Neural cell (in vitro differentiated cells): ENCODE measurements around the gene PAK4.

Experiments used
- EP300 ChIP-seq: fragments of 450-650 bp; conservative IDR thresholded peaks from 2 replicates; pipeline ENCODE4 v1.6.1; 2014; ENCODE audit warnings: antibody characterized with exemption, mild to moderate bottlenecking, moderate library complexity; ENCODE audit not compliant: poor library complexity, severe bottlenecking
- EZH2 ChIP-seq: fragments of 200-600, 300-800 bp; shearing (Covaris generic), sonication (generic); IDR thresholded peaks from 2 replicates; pipeline ENCODE4 v1.6.1; 2014; ENCODE audit warnings: antibody characterized with exemption, low read length, borderline replicate concordance, mild to moderate bottlenecking; ENCODE audit not compliant: insufficient read depth, poor library complexity, severe bottlenecking
- MXI1 ChIP-seq: fragments of 450-650 bp; conservative IDR thresholded peaks from 2 replicates; pipeline ENCODE4 v1.6.1; 2014; ENCODE audit warnings: antibody characterized with exemption, mild to moderate bottlenecking; ENCODE audit not compliant: poor library complexity, severe bottlenecking
- POLR2AphosphoS5 ChIP-seq: IDR thresholded peaks from 2 replicates; pipeline ENCODE4 v1.6.1; 2012
- RAD21 ChIP-seq: fragments of 450-650 bp; conservative IDR thresholded peaks from 2 replicates; pipeline ENCODE4 v1.6.1; 2014; ENCODE audit warnings: antibody characterized with exemption, mild to moderate bottlenecking, moderate library complexity
- TAF1 ChIP-seq: IDR thresholded peaks from 2 replicates; pipeline ENCODE4 v1.6.1; 2012; ENCODE audit warnings: low read depth
- TF ChIP-seq, protein P1 (sequence below): fragments of 450-650 bp; IDR thresholded peaks from 2 replicates; pipeline ENCODE4 v1.5.1; 2014; ENCODE audit warnings: antibody characterized with exemption, mild to moderate bottlenecking, moderate library complexity; ENCODE audit not compliant: poor library complexity, severe bottlenecking

DNA sequence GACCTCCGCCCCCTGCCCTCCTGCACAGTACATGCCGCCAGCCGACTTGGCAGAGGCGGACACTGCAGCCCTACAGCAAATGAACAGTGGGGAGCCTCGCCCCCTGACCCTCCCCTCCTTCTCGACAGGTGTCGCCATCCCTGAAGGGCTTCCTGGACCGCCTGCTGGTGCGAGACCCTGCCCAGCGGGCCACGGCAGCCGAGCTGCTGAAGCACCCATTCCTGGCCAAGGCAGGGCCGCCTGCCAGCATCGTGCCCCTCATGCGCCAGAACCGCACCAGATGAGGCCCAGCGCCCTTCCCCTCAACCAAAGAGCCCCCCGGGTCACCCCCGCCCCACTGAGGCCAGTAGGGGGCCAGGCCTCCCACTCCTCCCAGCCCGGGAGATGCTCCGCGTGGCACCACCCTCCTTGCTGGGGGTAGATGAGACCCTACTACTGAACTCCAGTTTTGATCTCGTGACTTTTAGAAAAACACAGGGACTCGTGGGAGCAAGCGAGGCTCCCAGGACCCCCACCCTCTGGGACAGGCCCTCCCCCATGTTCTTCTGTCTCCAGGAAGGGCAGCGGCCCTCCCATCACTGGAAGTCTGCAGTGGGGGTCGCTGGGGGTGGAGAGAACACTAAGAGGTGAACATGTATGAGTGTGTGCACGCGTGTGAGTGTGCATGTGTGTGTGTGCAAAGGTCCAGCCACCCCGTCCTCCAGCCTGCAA lies 52.9 kb downstream of the PAK4 start:
- TF ChIP-seq, protein P1, sequence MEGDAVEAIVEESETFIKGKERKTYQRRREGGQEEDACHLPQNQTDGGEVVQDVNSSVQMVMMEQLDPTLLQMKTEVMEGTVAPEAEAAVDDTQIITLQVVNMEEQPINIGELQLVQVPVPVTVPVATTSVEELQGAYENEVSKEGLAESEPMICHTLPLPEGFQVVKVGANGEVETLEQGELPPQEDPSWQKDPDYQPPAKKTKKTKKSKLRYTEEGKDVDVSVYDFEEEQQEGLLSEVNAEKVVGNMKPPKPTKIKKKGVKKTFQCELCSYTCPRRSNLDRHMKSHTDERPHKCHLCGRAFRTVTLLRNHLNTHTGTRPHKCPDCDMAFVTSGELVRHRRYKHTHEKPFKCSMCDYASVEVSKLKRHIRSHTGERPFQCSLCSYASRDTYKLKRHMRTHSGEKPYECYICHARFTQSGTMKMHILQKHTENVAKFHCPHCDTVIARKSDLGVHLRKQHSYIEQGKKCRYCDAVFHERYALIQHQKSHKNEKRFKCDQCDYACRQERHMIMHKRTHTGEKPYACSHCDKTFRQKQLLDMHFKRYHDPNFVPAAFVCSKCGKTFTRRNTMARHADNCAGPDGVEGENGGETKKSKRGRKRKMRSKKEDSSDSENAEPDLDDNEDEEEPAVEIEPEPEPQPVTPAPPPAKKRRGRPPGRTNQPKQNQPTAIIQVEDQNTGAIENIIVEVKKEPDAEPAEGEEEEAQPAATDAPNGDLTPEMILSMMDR, result no peak
- no peak for TF ChIP-seq POLR2AphosphoS5
- no peak for TF ChIP-seq EZH2
- TF ChIP-seq TAF1, result no peak
- no peak for TF ChIP-seq RAD21
- no peak for TF ChIP-seq MXI1
- TF ChIP-seq EP300, result no peak
